ENCODE measurements around the gene B3GALT2.
"Not testable (repeated sequence)": the region's sequence is repeated elsewhere in the genome, so short reads cannot be mapped to it uniquely, and the experiment has no call there.

The B3GALT2 gene, protein sequence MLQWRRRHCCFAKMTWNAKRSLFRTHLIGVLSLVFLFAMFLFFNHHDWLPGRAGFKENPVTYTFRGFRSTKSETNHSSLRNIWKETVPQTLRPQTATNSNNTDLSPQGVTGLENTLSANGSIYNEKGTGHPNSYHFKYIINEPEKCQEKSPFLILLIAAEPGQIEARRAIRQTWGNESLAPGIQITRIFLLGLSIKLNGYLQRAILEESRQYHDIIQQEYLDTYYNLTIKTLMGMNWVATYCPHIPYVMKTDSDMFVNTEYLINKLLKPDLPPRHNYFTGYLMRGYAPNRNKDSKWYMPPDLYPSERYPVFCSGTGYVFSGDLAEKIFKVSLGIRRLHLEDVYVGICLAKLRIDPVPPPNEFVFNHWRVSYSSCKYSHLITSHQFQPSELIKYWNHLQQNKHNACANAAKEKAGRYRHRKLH

GRCh38 chr1:193185901-193186731 lies at the start of gene B3GALT2:
Gene B3GALT2, minus strand, starts transcription at chr1:193186613. Its CDS starts 5,051 bp downstream, at chr1:193181562.
- DNase-seq (ENCODE audit: low spot score), result peak; percentile 12

GRCh38 chr1:193234530-193234929 lies 48.1 kb upstream of the B3GALT2 start:
- DNase-seq (ENCODE audit: low spot score), result no peak

DNA sequence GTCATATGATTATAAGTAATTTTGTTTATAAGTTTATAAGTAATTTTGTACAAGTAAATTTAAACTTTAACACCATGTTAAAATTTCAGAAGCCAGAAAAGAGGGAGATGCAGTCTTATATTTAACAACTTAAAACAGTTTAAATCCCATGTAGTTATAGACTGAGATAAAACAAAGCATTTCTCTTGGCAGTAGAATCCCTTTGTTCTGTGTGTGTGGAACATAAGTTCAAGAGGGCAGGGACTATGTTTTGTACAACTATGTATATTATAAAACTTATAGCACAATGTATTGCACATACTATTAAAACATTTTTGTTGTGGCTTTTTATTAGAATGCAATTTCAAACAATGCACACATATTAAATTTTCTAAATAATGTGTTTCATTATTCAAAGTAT lies 44.7 kb upstream of the B3GALT2 start:
- DNase-seq (ENCODE audit: low spot score), result not testable (repeated sequence)

DNA sequence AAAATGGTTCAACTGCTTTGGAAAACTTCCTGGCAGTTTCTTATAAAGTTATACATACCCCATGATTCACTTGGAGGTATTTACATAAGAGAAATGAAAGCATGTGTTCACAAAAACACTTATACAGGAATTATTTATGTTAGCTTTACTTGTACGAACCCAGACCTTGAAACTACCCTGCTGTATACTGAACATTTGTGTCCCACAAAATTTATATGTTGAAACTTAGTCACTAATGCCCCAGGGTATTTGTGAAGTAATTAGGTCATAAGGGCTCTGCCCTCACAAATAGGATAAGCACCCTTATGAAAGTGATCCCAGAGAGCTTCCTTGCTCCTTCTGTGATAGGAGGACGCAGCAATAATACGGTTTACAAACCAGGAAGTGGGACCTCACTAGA lies 42.7 kb upstream of the B3GALT2 start:
- DNase-seq (ENCODE audit: low spot score), result no peak

DNA sequence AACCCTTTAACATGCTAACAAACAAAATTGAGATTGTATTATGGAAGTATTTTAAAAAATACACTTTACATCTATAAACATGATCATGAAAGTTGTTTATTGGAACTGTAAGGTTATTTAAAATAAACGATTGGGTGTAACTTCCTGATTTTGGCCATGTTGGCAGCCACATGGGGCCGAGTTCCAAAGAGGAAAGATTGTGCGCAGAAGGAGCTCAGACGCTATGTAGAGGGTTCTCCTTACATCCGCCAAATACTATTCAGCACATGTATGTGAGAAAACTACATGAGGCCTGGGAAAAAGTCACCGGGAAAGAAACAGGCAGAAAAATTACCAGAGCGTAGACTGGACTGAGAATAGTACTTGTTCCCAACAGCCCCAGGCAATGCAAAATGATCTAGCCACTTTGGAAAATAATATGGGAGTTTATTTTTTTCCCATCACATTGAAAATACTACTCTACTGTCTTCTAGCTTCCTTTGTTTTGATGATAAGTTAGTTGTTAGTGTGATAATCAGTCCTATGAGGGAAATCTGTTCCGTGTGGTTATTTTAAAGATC lies 35.7 kb upstream of the B3GALT2 start:
- DNase-seq (ENCODE audit: low spot score), result no peak

DNA sequence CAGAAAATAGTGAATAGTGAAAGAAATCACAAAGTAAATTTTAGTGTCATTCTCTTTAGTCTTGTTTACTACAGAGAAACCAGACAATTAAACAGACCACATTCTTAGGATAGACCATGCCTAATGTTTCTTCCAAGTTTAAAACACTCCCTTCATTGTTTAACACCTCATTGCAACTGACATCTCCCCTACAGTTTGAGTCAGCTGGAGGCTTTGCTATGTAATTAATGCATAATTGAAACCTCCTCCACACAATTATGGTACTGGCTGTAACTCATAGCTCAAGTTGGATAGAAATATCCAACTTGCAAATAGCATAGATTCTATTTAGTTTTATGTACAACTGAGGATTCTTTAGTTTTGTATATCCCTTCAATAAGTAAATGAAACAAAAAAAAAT lies 35.2 kb upstream of the B3GALT2 start:
- no peak for DNase-seq (ENCODE audit: low spot score)

DNA sequence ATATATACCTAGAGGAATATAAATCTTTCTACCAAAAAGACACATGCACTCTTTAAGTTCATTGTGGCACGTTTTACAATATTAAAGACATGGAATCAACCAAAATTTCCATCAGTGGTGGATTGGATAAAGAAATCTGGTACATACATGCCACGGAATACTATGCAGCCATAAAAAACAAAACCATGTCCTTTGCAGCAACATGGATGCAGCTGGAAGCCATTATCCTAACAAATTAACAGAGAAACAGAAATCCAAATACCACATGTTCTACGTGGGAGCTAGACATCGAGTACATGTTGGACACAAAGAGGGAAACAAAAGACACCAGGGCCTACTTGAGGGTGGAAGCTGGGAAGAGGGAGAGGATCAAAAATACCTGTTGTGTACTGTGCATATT lies 33.0 kb upstream of the B3GALT2 start:
- DNase-seq (ENCODE audit: low spot score), result no peak

DNA sequence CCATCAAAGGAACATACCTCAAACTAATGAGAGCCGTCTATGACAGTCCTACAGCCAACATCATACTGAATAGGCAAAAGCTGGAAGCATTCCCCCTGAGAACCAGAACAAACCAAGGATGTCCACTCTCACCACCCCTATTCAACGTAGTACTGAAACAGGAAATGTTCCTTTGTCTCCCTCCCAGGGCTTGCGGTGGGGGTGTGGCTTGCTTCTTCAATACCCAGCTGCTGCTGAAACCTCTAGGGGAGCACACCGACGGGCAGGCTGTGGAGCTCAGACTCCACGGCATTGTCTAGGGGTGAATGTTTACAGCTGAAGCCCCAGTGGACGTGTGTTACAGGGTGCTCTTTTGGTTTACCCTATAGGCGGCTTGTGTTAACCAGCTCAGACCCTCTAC lies 30.5 kb upstream of the B3GALT2 start:
- no peak for DNase-seq (ENCODE audit: low spot score)

DNA sequence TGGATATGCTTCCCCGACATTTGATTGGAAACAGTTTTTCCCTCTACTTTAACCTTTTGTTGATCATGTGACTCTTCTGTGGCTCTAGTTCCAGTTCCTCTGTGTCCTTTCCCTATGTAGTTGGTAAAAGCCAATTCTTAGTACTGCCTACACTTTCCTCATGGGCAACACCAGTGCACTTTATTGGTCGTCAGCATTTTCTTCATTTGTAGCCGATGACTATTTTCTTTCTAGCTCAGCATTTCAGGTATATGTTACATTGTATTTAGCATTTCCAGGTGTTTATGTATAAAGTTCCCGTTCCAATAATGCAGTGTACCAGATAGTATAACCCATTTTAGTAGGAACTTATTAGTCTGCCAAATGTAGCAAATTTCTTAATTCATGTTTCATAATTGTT lies 27.6 kb upstream of the B3GALT2 start:
- DNase-seq (ENCODE audit: low spot score), result no peak

GRCh38 chr1:193212637-193213036 lies 26.2 kb upstream of the B3GALT2 start:
- no peak for DNase-seq (ENCODE audit: low spot score)

DNA sequence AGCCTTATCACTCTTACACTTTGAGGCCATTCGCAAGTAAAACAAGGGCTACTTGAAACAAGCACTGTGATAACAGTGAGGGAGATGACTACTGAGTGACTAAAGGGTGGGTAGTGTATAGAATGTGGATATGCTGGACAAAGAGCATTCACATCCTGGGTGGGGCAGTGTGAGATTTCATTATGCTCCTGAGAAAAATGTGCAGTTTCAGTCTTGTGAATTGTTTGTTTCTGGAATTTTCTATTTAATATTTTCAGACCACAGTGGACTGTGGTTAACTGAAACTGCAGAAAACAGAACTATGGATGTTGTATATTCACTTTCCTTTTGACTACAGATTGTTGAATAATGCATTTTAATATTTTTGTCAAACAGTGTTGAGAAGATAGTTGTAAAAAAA lies 25.1 kb upstream of the B3GALT2 start:
- peak; percentile 34 for DNase-seq (ENCODE audit: low spot score)

DNA sequence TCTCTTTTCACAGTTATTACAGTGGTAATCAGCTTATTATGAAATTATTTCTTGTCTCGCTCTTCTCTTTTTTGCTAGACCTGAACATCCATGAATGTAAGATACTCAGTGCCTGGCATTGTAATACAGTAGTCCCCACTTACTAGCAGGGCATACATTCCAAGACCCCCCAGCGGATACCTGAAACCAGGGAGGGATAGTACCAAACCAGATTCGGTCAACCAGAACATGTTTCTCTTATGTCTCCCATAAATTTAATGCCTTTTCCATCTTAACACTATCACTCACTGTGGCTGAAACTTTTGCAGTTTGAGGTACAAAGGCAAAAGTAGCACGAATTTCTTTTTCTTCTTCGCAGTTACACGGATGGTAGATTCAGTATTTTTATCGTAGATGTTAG lies 24.6 kb upstream of the B3GALT2 start:
- no peak for DNase-seq (ENCODE audit: low spot score)

GRCh38 chr1:193201021-193201420 lies 14.6 kb upstream of the B3GALT2 start:
- no peak for DNase-seq (ENCODE audit: low spot score)

- DNase-seq (ENCODE audit: low spot score), result no peak
Measured at GRCh38 chr1:193199940-193200339, 13.5 kb upstream of the B3GALT2 start.

DNA sequence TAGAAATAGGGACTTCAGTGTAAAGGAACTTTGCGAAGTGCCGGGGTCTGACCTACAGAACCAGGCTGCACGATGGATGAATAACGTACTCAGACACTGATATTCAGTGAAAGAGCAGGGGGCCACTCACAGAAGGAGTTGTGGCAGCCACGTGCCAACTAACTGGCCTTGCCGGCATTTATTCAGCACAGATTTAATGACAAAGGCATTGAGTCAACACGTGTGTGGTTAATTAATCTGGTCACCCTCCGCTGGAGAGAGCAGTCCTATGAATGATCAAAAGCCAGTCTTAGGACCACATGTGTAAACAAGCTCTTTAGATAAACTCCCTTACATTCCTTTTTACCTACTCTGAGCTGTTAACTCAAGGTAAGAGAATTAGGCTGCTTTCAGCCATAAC lies 6.2 kb upstream of the B3GALT2 start:
- no peak for DNase-seq (ENCODE audit: low spot score)

DNA sequence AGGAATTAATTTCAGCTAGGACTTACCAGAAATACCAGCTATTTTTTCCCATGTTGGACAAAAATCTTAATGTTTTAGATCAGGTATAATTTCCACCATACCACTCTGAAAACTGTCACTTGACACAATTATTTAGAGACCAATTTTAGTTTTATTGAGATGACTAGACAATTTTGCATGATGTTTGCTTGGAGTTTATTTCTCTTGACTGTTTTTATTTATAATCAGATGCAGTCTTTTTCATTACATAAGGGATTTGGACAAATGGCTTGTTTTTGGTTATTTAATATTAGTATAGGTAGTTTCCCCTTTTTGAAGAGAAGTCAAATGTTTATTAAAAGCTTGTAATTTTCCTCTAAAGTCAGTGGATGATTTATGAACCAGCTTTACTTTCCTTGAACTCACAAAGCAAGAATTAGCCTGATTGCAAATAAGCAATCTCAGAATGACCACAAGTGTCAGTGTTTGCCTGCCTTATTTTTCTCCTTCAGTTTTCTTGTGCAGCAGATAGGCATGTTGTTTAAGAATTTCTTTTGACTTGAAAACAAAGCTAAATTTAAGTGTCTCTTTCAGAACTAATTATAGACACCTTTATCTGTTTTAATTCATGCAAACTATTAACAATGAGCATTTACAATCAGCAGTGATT lies 3.8 kb upstream of the B3GALT2 start:
- no peak for DNase-seq (ENCODE audit: low spot score)

- no peak for DNase-seq (ENCODE audit: low spot score)
Measured at GRCh38 chr1:193189442-193190095, 3.2 kb upstream of the B3GALT2 start.

DNA sequence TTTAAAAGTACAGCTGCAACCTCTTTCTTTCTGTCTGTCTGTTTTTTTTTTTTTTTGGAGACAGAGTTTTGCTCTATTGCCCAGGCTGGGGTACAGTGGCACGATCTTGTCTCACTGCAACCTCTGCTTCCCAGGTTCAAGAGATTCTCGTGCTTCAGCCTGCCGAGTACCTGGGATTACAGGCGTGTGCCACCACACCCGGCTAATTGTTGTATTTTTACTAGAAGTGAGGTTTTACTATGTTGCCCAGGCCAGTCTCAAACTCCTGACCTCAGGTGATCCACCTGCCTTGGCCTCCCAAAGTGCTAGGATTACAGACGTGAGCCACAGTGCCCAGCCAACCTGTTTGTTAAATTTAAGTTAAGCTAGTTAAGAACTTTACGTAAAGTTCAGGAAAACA lies 2.5 kb upstream of the B3GALT2 start:
- not testable (repeated sequence) for DNase-seq (ENCODE audit: low spot score)

GRCh38 chr1:193187114-193187513 lies 701 bp upstream of the B3GALT2 start:
- no peak for DNase-seq (ENCODE audit: low spot score)

DNA sequence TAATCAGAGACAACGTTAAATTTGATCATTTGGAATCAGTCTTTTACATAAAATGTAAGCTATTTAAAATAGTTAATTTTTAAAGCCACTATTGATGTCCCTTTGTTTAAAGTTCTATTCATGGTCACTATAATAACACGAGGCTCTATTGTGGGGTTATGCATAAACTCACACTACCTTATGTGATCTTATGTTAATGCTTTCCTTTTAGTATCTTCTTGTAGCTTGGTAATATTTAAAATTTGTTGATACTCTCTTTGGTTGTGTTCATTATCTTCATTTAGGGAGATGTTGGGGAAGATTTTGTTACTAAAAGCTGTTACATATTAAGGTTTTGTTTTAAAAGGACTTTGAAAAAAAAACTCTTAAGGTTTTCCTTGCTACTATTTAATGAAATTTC lies 1.2 kb downstream of the B3GALT2 start:
- no peak for DNase-seq (ENCODE audit: low spot score)

GRCh38 chr1:193184776-193185175 lies 1.6 kb downstream of the B3GALT2 start:
- DNase-seq (ENCODE audit: low spot score), result no peak
